Adipose tissue (tissue), 3 donors: ENCODE results near the gene WDR70. TPM values are rescaled to one million over a fixed set of nuclear protein-coding genes. Genes with fewer than 3 reads are reported as not detected.
"Not testable (repeated sequence)": the region's sequence is repeated elsewhere in the genome, so short reads cannot be mapped to it uniquely, and the experiment has no call there.

Experiments
- H3K27ac ChIP-seq: one replicate; pipeline ENCODE4 v1.5.1; 2013; ENCODE audit warnings: low read depth, low read length
- WGBS, 3 donors: extraction: QIAGEN DNeasy Blood & Tissue Kit; methylation state at CpG; one replicate each; pipeline ENCODE4 v1.1.7; 2013; 5-methylcytosine and 5-hydroxymethylcytosine counted together
- polyA plus RNA-seq, 3 donors: library from polyadenylated mRNA; stranded (reverse); fragments of 200-250 nt; gene quantifications; one replicate each; pipeline ENCODE4 v1.2.3, GENCODE V29; 2013
- donor health status: healthy with polysubstance abuse.
- donor health status: Bipolar disorder and iron deficiency.
- donor health status: healthy.

Gene WDR70
- polyA plus RNA-seq, 3 donors = 6.5 to 16.1 (median 12.0) TPM

GRCh38 chr5:37495668-37496347, 116.7 kb downstream of the WDR70 start:
- no peak overlapping the region for H3K27ac ChIP-seq
- WGBS, 3 donors = 95 to 96% (median 96%) methylated on average over 3 of the region's 3 CpGs

- H3K27ac ChIP-seq = no peak overlapping the region
- WGBS, 3 donors = 75 to 85% (median 80%) methylated on average over 3 of the region's 3 CpGs
Observed at GRCh38 chr5:37496902-37497445, 117.9 kb downstream of the WDR70 start.

GRCh38 chr5:37501152-37501551, 122.0 kb downstream of the WDR70 start:
- 94 to 97% (median 96%) methylated on average over 1 of the region's 1 CpG for WGBS, 3 donors
- no peak overlapping the region for H3K27ac ChIP-seq

- WGBS, 3 donors = 94 to 100% (median 95%) methylated on average over 3 of the region's 3 CpGs
- H3K27ac ChIP-seq = no peak overlapping the region
Observed at GRCh38 chr5:37506241-37506640, 127.1 kb downstream of the WDR70 start.

GRCh38 chr5:37506722-37507121, 127.6 kb downstream of the WDR70 start:
- 97 to 99% (median 98%) methylated on average over 5 of the region's 5 CpGs for WGBS, 3 donors
- no peak overlapping the region for H3K27ac ChIP-seq

- WGBS, 3 donors = 96 to 100% (median 97%) methylated on average over 1 of the region's 1 CpG
- no peak overlapping the region for H3K27ac ChIP-seq
Observed at GRCh38 chr5:37511646-37512045, 132.5 kb downstream of the WDR70 start.

GRCh38 chr5:37514946-37515345, 135.8 kb downstream of the WDR70 start:
- no peak overlapping the region for H3K27ac ChIP-seq
- 85 to 91% (median 88%) methylated on average over 1 of the region's 1 CpG for WGBS, 3 donors

- no peak overlapping the region for H3K27ac ChIP-seq
- WGBS, 3 donors = 95 to 99% (median 98%) methylated on average over 3 of the region's 3 CpGs
Observed at GRCh38 chr5:37517686-37518085, 138.6 kb downstream of the WDR70 start.

GRCh38 chr5:37518356-37518755, 139.2 kb downstream of the WDR70 start:
- H3K27ac ChIP-seq = not testable (repeated sequence)
- WGBS, 3 donors = 97 to 98% (median 97%) methylated on average over 4 of the region's 5 CpGs

- H3K27ac ChIP-seq = no peak overlapping the region
Observed at GRCh38 chr5:37519304-37519703, 140.2 kb downstream of the WDR70 start.

GRCh38 chr5:37519807-37520206, 140.7 kb downstream of the WDR70 start:
- no peak overlapping the region for H3K27ac ChIP-seq
- WGBS, 3 donors = 91 to 98% (median 94%) methylated on average over 1 of the region's 1 CpG

More at GRCh38 chr5:37519304-37519703, 140.2 kb downstream of the WDR70 start:
- WGBS, 3 donors = 97 to 99% (median 98%) methylated on average over 36 to 43 of the region's 43 CpGs

- 84 to 99% (median 95%) methylated on average over 1 of the region's 1 CpG for WGBS, 3 donors
- H3K27ac ChIP-seq = no peak overlapping the region
Observed at GRCh38 chr5:37520811-37521210, 141.7 kb downstream of the WDR70 start.

- 97 to 98% (median 97%) methylated on average over 13 of the region's 13 CpGs for WGBS, 3 donors
- H3K27ac ChIP-seq = no peak overlapping the region
Observed at GRCh38 chr5:37532976-37533740, 154.0 kb downstream of the WDR70 start.

GRCh38 chr5:37533851-37534250, 154.7 kb downstream of the WDR70 start:
- WGBS, 3 donors = 97 to 98% (median 97%) methylated on average over 6 of the region's 6 CpGs
- H3K27ac ChIP-seq = no peak overlapping the region

GRCh38 chr5:37539459-37539858, 160.3 kb downstream of the WDR70 start:
- H3K27ac ChIP-seq = no peak overlapping the region
- 92 to 98% (median 96%) methylated on average over 3 of the region's 3 CpGs for WGBS, 3 donors

- no peak overlapping the region for H3K27ac ChIP-seq
- WGBS, 3 donors = 93 to 98% (median 95%) methylated on average over 1 of the region's 1 CpG
Observed at GRCh38 chr5:37543216-37543615, 164.1 kb downstream of the WDR70 start.

- H3K27ac ChIP-seq = no peak overlapping the region
Observed at GRCh38 chr5:37549411-37549810, 170.3 kb downstream of the WDR70 start.

- 91 to 92% (median 91%) methylated on average over 3 of the region's 3 CpGs for WGBS, 3 donors
Observed at GRCh38 chr5:37552161-37552560, 173.0 kb downstream of the WDR70 start.

More at GRCh38 chr5:37552161-37552560, 173.0 kb downstream of the WDR70 start:
- no peak overlapping the region for H3K27ac ChIP-seq
